ENCODE measurements around the gene GH2.
A peak's percentile ranks its signal among the peaks of the same experiment; 100 is the strongest.
"Not testable (repeated sequence)": the region's sequence is repeated elsewhere in the genome, so short reads cannot be mapped to it uniquely, and the experiment has no call there.

The GH2 gene

GRCh38 chr17:63881935-63882601, at the start of gene GH2:
Gene GH2 (minus strand): TSS chr17:63881944. CDS start chr17:63881801, 143 bp downstream.
- peak; percentile 33 for DNase-seq (ENCODE audit: low spot score)

DNA sequence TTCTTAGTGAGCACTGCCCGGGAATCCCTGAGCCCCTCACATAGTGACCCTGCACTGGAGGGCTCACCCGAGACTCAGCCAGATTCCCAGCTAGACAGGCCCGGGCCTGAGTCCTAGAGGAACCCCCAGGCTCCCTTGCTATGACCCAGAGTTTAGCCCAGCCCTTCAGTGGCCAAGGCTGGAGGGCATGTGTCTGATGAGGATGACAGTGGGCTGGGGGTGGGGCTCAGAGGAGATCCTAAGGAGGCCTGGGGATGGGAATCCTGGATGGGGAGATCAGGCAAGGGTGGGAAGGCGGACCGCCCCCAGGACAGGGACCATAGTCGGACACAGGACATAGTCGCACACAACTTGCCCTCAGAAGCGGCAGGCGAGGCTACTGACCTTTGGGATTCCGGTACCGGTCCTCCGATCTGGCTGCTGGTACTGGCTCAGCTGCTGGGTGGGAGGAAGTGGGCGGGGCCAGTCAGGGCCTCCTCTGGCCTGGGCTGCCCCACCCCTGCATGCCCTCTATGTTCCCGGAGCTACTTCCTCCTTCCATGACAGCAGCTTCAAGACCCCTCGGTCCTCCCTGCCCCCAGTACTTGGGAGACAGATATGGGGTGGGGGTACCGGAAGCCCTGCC, 49.3 kb upstream of the GH2 start:
- DNase-seq (ENCODE audit: low spot score), result no peak

- DNase-seq (ENCODE audit: low spot score), result no peak
These were observed 48.4 kb upstream of the GH2 start for GRCh38 chr17:63929860-63930766.

GRCh38 chr17:63928966-63929695, 47.4 kb upstream of the GH2 start:
- DNase-seq (ENCODE audit: low spot score), result no peak

- DNase-seq (ENCODE audit: low spot score), result no peak
These were observed 46.5 kb upstream of the GH2 start for GRCh38 chr17:63928172-63928666.

DNA sequence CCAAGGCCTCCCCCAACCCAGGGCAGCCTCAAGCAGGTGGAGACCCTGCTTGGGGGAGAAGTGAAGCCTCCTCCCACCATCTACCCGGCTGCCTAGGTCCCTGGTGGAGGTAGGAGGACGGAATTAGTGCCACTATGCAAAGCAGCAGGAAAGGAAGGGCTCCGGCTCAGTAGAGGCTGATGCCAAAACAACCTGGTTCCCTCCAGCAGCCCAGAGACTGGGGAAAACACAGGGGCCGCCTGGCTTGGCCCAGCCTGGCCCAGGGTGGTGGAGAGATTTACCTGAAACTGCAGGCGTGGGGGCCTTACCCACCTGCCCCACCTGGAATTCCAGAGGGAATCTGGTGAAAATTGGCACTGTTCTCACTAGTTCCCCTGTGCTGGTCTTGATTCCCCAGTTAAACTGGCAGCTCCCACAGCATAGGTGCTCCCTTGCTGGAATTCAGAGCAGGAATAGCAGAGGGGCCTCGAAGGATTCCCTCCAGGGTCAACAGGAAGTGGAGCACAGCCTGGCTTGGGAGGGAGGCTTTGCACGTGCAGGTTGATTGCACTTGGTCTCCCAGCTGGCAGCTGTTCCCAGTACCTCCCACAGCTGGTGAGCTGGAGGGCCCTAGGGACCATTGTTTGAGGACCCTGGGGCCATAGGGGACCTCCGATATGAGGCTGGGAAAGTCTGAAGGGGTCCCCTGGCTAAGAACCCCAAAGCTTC, 45.9 kb upstream of the GH2 start:
- DNase-seq (ENCODE audit: low spot score), result no peak

GRCh38 chr17:63926164-63926563, 44.4 kb upstream of the GH2 start:
- DNase-seq (ENCODE audit: low spot score), result no peak

- no peak for DNase-seq (ENCODE audit: low spot score)
These were observed 43.9 kb upstream of the GH2 start for GRCh38 chr17:63925615-63926014.

- DNase-seq (ENCODE audit: low spot score), result not testable (repeated sequence)
These were observed 40.7 kb upstream of the GH2 start for GRCh38 chr17:63922402-63922801.

GRCh38 chr17:63920779-63921178, 39.0 kb upstream of the GH2 start:
- not testable (repeated sequence) for DNase-seq (ENCODE audit: low spot score)

- DNase-seq (ENCODE audit: low spot score), result not testable (repeated sequence)
These were observed 38.3 kb upstream of the GH2 start for GRCh38 chr17:63920050-63920449.

DNA sequence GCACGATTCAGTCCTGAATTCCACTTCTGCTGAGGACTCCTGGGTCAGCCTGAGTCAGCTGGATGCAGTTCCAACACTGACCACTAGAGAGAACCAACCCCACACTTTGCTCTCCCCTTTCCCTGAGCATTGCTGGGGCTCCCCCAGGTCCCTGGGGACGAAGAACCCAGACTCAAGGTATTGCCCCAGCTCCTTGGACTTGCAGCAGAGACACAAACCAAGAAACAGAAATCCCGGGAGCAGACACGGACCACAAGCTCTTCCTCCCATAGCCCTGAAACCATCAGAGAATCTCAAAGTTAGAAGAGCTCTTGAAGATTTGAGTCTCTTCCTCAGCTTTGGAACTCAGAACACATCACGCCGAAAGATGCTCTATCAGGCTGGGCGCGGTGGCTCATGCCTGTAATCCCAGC, 37.6 kb upstream of the GH2 start:
- peak; percentile 44 for DNase-seq (ENCODE audit: low spot score)

DNA sequence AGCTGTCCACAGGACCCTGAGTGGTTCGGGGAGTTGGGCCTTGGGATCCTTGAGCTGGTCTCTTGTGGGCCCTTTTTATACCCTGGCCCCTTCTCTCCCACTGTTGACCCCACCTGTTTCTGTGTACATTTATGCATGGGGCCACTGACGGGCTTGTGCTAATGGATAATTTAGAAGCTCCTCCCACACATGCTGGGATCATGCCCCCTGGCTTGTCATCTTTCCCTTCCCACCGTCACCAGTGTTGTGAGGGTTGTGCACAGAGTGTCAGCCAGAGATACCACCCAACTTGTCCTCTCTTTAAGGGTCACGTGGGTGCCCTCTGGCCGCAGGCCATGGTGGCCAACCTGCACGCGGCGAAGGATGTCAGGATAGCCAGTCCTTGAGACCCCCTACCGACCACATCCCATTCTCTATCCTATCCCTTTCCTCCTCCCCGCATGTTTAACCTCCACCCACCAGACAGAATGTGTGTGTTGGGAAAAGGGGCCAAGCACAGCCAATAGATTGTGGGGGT, 37.1 kb upstream of the GH2 start, which contains the start of gene GH1:
Gene GH1, minus strand, starts transcription at position 51 of the 517 bp plus-strand sequence. CDS start 63 bp downstream, outside the sequence.
- DNase-seq (ENCODE audit: low spot score), result not testable (repeated sequence)

DNA sequence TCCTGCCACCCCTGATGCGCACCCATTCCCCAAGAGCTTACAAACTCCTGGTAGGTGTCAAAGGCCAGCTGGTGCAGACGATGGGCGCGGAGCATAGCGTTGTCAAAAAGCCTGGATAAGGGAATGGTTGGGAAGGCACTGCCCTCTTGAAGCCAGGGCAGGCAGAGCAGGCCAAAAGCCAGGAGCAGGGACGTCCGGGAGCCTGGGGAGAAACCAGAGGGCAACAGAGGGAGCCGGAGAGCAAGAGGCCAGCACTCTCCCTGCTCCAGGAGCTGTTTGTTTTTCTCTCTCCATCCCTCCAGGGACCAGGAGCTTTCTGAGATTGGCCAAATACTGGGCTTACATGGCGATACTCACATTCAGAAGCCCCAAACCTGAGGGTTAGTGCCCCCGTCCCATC, 36.6 kb upstream of the GH2 start:
- no peak for DNase-seq (ENCODE audit: low spot score)

DNA sequence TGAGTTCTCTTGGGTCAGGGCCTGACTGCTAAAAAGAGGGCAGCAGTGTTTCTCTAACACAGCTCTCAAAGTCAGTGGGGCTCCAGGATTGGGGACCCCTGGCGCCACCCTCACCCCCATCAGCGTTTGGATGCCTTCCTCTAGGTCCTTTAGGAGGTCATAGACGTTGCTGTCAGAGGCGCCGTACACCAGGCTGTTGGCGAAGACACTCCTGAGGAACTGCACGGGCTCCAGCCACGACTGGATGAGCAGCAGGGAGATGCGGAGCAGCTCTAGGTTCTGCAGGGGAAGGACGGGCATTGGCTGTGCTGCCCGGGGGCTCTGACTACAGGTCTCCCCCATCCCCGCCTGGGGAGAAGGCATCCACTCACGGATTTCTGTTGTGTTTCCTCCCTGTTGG, 35.9 kb upstream of the GH2 start:
- no peak for DNase-seq (ENCODE audit: low spot score)

GRCh38 chr17:63917206-63917605, 35.5 kb upstream of the GH2 start:
- not testable (repeated sequence) for DNase-seq (ENCODE audit: low spot score)

- DNase-seq (ENCODE audit: low spot score), result no peak
These were observed 34.9 kb upstream of the GH2 start for GRCh38 chr17:63916566-63917185.

- not testable (repeated sequence) for DNase-seq (ENCODE audit: low spot score)
These were observed 34.0 kb upstream of the GH2 start for GRCh38 chr17:63915753-63916152.

DNA sequence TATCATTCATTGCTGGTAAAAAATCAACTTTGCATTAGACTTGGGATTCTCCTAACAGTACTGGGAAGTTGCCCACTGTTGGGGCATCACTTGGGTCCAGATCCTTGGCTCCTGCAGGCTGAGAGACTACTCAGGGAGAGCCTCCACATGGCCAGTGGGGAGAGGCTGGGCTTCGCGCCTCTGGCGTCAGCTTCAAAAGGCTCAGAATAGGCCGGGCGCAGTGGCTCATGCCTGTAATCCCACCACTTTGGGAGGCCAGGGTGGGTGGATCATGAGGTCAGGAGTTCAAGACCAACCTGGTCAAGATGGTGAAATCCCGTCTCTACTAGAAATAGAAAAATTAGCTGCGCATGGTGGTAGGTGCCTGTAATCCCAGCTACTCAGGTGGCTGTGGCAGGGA, 32.7 kb upstream of the GH2 start:
- no peak for DNase-seq (ENCODE audit: low spot score)

GRCh38 chr17:63911657-63912100, 29.9 kb upstream of the GH2 start:
- no peak for DNase-seq (ENCODE audit: low spot score)

All from SW480 (cell line).